Measurements from ENCODE around the gene ZNF423.

ZNF423 gene

DNA sequence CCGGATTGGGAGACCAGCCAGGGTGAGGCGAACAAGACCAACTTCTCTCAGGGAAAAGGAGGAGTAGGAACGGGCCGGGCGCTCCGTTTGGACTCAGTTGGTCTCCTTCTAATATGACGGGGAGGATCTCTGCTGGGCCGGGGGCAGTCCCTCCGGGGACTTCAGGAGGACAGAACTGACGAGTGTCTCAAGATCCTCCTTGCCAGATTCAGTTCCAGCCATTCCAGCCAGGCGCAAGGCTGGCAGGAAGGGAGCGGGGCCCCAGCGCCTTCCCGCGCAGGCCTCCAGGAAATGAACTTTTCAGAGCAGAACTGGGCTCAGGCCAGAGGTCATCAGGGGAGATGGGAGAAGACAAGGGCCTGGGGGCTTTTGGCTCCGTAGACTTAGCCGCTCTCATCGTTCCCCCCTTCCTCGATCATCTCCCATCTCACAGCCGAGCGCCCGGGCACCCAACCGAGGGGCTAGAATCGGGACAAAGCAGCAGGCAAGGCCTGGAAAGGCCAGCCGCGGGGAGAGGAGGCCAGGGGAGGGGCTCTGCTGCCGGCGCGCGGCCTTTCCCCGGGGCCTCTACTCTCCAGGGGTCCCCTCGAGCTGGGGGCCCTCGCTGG, 1.6 kb downstream of the ZNF423 start:
- Histone ChIP-seq H3K4me3 (ENCODE audit: low read length) (peak overlapping the region; percentile 14), H3K36me3 (ENCODE audit: control insufficient read depth, insufficient read depth, low read length) (no peaks in the 10 kb centered on the region), H3K4me1 (ENCODE audit: control insufficient read depth, insufficient read depth, low read length) (peaks cover 18% of the 10 kb centered on the region), H3K27me3 (ENCODE audit: control insufficient read depth, insufficient read depth, low read length) (peaks cover 49% of the 10 kb centered on the region), H3K9me3 (ENCODE audit: control insufficient read depth, low read length) (no peaks in the 10 kb centered on the region), H3K9ac (ENCODE audit: low read length) (peak overlapping the region; percentile 34)

DNA sequence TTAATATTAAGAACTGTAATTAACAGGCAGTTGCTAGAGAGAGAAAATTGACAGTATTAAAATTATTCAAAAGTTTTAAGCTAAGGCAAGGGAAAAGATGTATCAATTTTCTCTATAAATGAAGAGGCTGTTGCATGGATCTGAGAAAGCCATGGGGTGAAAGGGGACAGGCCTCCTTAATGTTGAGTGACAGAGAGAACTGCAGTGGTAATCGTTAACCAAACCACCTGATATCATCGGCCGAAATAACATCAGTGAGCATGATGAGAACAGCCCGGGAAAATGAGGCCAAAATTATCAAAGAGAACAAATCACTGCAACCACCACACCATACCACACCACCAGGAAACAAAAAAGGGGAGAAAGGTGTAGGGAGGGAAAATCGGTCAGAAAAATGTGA, 3.6 kb downstream of the ZNF423 start:
- H3K4me3 ChIP-seq (ENCODE audit: low read length): no peak overlapping the region
- no peak overlapping the region for H3K9ac ChIP-seq (ENCODE audit: low read length)
- H3K9me3 ChIP-seq (ENCODE audit: control insufficient read depth, low read length): no peaks in the 10 kb centered on the region
- H3K36me3 ChIP-seq (ENCODE audit: control insufficient read depth, insufficient read depth, low read length): no peaks in the 10 kb centered on the region
- peaks cover 34% of the 10 kb centered on the region for H3K27me3 ChIP-seq (ENCODE audit: control insufficient read depth, insufficient read depth, low read length)
- peaks cover 7% of the 10 kb centered on the region for H3K4me1 ChIP-seq (ENCODE audit: control insufficient read depth, insufficient read depth, low read length)

DNA sequence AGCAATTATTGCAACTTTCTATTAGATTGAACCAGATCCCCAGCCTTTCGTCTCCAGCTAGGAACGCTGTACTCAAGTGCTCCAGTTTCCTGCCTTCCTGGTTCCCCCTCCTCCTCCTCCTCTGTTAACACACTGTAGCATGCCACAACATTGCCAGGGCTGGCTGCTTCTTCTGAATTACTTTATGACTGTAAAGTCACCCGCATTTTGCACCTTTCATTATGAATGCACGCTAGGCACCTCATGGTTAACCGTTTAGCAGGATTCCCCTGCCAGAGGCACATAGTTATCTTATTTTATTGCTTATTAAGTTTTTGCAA, 4.5 kb downstream of the ZNF423 start:
- Histone ChIP-seq H3K4me3 (ENCODE audit: low read length) (no peak overlapping the region), H3K9ac (ENCODE audit: low read length) (no peak overlapping the region), H3K4me1 (ENCODE audit: control insufficient read depth, insufficient read depth, low read length) (peaks cover 7% of the 10 kb centered on the region), H3K27me3 (ENCODE audit: control insufficient read depth, insufficient read depth, low read length) (peaks cover 33% of the 10 kb centered on the region), H3K36me3 (ENCODE audit: control insufficient read depth, insufficient read depth, low read length) (no peaks in the 10 kb centered on the region), H3K9me3 (ENCODE audit: control insufficient read depth, low read length) (no peaks in the 10 kb centered on the region)

DNA sequence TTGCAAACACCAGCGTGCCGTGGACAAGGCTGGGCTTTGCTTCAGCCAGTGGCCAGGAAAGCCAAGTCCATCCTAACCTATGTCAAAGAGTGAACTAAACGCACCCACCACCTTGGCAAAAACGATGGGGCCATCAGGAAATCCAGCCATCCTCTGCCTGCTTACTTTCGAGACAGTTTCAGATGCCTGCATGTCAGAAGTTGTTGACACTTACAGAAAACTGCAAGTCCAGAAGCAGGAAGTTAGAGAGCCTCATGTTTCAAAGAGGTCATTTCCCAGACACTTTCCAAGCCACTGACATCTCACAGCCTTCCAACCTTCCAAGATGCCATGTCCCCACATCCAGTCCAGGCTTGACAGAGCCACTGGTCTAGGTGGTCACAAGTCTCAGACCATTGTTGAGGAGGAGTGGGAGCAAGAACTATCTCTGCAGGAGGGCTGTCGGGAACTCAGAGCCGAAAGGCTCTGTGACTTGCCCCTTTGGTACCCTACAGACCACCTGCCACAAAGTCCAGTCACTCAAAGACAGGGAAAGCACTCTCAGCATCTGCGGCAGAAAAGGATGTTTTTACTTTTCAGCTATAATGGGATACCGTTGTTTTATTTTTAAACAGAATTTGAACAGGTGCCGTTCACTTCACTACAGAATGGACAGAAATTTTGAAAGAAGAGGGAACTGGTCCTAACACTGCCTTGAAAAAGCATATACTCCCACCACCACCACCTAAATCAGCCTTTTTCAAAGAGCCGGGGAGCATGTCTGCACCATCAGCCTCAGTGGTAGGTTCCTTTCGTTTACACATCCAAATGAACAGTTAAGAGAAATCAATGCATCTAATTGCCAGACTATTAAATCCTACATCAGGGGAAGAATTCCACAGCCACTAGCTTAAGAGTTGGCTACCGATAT, 5.1 kb downstream of the ZNF423 start:
- Histone ChIP-seq H3K27me3 (ENCODE audit: control insufficient read depth, insufficient read depth, low read length) (peaks cover 33% of the 10 kb centered on the region), H3K4me1 (ENCODE audit: control insufficient read depth, insufficient read depth, low read length) (peaks cover 7% of the 10 kb centered on the region), H3K9me3 (ENCODE audit: control insufficient read depth, low read length) (no peaks in the 10 kb centered on the region), H3K36me3 (ENCODE audit: control insufficient read depth, insufficient read depth, low read length) (no peaks in the 10 kb centered on the region), H3K4me3 (ENCODE audit: low read length) (no peak overlapping the region), H3K9ac (ENCODE audit: low read length) (no peak overlapping the region)

DNA sequence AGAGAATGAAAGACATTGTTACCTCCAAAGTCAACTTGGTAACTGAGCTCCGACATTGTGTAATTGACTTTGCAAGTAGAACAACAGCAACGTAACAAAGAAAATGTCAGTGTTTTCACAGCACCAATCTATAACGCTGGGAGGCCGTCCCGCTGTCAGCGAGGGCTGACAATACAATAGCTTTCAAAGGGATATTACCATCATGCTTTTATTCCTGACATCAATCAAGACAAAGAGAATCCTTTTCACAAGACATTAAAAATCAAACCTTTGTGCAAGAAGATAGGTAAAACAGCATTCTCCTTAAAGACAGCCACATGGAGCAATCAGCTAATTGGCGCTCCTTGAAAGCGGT, 6.2 kb downstream of the ZNF423 start:
- Histone ChIP-seq H3K9me3 (ENCODE audit: control insufficient read depth, low read length) (no peaks in the 10 kb centered on the region), H3K36me3 (ENCODE audit: control insufficient read depth, insufficient read depth, low read length) (no peaks in the 10 kb centered on the region), H3K4me3 (ENCODE audit: low read length) (no peak overlapping the region), H3K27me3 (ENCODE audit: control insufficient read depth, insufficient read depth, low read length) (peaks cover 32% of the 10 kb centered on the region), H3K4me1 (ENCODE audit: control insufficient read depth, insufficient read depth, low read length) (peaks cover 7% of the 10 kb centered on the region), H3K9ac (ENCODE audit: low read length) (no peak overlapping the region)

DNA sequence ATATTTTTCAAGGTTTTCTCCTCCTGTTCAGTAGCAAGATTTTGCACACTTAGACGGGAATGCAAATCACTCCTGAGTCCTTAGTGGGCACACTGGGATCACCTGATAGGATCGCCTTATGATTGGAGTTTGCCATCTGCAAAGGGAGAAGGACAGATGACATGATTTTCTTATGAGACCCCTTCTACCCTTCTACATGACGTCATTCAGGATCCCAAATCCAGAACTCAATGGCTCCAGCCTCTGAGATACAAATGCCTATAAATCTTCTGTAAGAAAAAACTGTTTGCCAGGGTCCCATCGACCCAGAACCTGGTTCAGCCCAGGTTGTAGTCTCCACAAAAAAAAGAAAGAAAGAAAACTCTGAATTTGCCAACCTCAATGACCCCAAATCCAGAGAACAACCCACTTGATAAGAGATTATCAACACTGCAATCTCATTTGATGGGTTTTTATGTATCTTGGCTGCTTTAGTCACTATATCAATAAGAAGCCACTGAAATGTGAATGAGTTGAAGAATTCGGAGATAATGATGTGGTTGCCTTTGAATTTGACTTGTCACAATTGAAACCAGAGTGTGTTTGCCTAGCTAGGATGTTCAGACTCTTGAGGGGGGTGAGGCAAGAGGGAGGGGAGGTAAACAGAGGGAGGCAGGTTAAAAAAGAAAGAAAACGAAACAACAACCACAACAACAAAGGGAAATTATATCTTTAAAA, 6.7 kb downstream of the ZNF423 start:
- Histone ChIP-seq H3K27me3 (ENCODE audit: control insufficient read depth, insufficient read depth, low read length) (peaks cover 27% of the 10 kb centered on the region), H3K9ac (ENCODE audit: low read length) (no peak overlapping the region), H3K4me1 (ENCODE audit: control insufficient read depth, insufficient read depth, low read length) (peaks cover 3% of the 10 kb centered on the region), H3K36me3 (ENCODE audit: control insufficient read depth, insufficient read depth, low read length) (no peaks in the 10 kb centered on the region), H3K9me3 (ENCODE audit: control insufficient read depth, low read length) (no peaks in the 10 kb centered on the region), H3K4me3 (ENCODE audit: low read length) (no peak overlapping the region)

DNA sequence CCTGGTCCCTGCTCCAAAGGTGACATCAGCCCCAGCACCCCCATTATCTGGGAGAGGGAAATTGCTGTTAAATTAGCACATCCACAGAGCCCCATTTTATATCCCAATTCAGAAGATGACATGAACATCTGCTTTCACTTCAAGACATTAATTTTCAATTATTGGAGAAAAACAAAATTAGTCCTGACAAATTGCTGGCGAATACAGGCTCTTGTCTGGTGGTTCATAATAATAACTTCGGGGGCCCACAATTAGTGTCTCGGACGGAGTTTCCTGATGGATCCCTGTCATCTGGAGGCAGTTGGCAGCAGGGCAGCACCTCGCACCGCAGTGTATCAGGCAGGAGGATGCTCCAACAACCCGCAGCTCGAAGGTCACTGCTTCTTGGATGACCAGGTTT, 7.4 kb downstream of the ZNF423 start:
- Histone ChIP-seq H3K9ac (ENCODE audit: low read length) (no peak overlapping the region), H3K4me3 (ENCODE audit: low read length) (no peak overlapping the region), H3K9me3 (ENCODE audit: control insufficient read depth, low read length) (no peaks in the 10 kb centered on the region)

DNA sequence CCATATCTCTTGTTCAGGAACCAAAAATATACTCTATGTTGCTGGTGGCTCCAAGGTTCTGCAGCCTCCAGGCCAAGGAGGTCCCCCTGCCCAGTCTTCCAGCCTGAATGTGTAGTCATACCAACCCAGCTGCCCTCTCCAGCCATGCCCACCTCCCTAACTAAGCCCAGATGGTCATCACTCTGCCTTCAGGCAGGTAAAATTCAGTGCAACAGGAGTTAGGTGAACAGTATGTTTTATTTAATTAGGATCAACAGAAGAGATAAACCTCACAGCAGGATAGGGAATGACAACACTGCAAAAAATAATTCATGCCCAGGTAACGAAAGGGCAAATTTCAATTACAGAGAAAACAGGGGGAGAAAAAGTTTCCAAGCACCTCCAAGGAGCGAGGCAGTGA, 9.1 kb downstream of the ZNF423 start:
- Histone ChIP-seq H3K4me3 (ENCODE audit: low read length) (no peak overlapping the region), H3K9ac (ENCODE audit: low read length) (no peak overlapping the region), H3K27me3 (ENCODE audit: control insufficient read depth, insufficient read depth, low read length) (peaks cover 23% of the 10 kb centered on the region), H3K36me3 (ENCODE audit: control insufficient read depth, insufficient read depth, low read length) (no peaks in the 10 kb centered on the region), H3K9me3 (ENCODE audit: control insufficient read depth, low read length) (no peaks in the 10 kb centered on the region), H3K4me1 (ENCODE audit: control insufficient read depth, insufficient read depth, low read length) (no peaks in the 10 kb centered on the region)

More for the DNA sequence above, 7.4 kb downstream of the ZNF423 start:
- H3K36me3 ChIP-seq (ENCODE audit: control insufficient read depth, insufficient read depth, low read length): no peaks in the 10 kb centered on the region
- no peaks in the 10 kb centered on the region for H3K4me1 ChIP-seq (ENCODE audit: control insufficient read depth, insufficient read depth, low read length)
- H3K27me3 ChIP-seq (ENCODE audit: control insufficient read depth, insufficient read depth, low read length): peaks cover 24% of the 10 kb centered on the region

DNA sequence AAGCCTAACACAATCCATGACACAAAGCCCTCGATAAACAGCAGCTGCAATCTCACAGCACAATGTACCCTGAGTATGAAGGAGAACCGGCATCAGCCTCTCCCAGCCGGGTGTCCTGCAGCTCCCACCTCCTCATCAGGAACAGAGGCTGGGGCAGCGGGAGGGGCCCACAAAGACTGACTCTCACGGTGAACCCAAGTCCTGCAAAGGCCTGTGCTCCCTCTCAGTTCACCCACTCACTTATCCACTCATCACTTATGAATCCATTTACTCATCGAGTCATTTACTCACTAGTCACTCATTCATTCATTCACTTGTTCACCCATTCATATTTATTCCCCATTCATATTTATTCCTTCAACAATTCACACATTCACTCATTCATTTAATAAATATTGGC, 11.6 kb downstream of the ZNF423 start:
- Histone ChIP-seq H3K27me3 (ENCODE audit: control insufficient read depth, insufficient read depth, low read length) (peaks cover 5% of the 10 kb centered on the region), H3K9me3 (ENCODE audit: control insufficient read depth, low read length) (no peaks in the 10 kb centered on the region), H3K4me3 (ENCODE audit: low read length) (no peak overlapping the region), H3K36me3 (ENCODE audit: control insufficient read depth, insufficient read depth, low read length) (no peaks in the 10 kb centered on the region), H3K9ac (ENCODE audit: low read length) (no peak overlapping the region), H3K4me1 (ENCODE audit: control insufficient read depth, insufficient read depth, low read length) (no peaks in the 10 kb centered on the region)

DNA sequence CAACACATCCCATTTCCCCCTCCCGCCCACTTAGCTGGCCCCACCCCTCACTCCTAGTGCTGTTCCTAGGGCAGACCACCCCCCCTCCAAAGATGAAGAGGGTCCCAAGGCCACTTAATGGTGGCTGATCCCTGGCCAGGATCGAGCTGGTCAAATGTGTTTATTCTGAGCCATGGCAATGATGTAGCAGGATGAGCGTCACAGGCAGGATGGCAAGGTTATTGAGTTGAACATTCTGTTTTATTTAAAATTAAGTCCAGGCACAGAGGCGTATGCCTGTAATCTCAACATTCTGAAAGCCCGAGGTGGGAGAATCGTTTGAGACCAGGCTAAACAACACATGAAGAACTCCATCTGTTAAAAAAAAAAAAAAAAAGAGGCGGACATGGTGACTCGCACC, 12.2 kb downstream of the ZNF423 start:
- H3K27me3 ChIP-seq (ENCODE audit: control insufficient read depth, insufficient read depth, low read length): peaks cover 8% of the 10 kb centered on the region
- H3K4me3 ChIP-seq (ENCODE audit: low read length): no peak overlapping the region
- H3K4me1 ChIP-seq (ENCODE audit: control insufficient read depth, insufficient read depth, low read length): no peaks in the 10 kb centered on the region
- no peaks in the 10 kb centered on the region for H3K36me3 ChIP-seq (ENCODE audit: control insufficient read depth, insufficient read depth, low read length)
- H3K9ac ChIP-seq (ENCODE audit: low read length): no peak overlapping the region
- no peaks in the 10 kb centered on the region for H3K9me3 ChIP-seq (ENCODE audit: control insufficient read depth, low read length)

DNA sequence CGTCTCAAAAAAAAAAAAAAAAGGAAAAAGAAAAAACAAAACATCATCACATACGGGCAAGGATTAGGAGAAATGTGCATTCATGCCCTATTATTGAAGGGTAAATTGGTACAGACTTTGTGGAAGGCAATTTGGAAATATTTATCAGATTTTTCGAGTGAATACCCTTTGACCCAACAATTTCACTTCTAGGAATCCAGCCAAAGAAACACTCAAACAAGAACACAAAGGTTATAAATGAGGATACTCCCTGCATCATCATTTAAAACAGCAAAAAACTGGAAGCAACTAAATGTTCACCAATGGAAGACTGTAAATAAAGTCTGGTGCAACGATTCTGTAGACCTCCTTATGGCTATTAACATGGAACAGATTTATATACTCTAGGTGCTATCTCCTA, 12.9 kb downstream of the ZNF423 start:
- Histone ChIP-seq H3K27me3 (ENCODE audit: control insufficient read depth, insufficient read depth, low read length) (peaks cover 16% of the 10 kb centered on the region), H3K9me3 (ENCODE audit: control insufficient read depth, low read length) (no peaks in the 10 kb centered on the region), H3K9ac (ENCODE audit: low read length) (no peak overlapping the region), H3K4me1 (ENCODE audit: control insufficient read depth, insufficient read depth, low read length) (no peaks in the 10 kb centered on the region), H3K36me3 (ENCODE audit: control insufficient read depth, insufficient read depth, low read length) (no peaks in the 10 kb centered on the region), H3K4me3 (ENCODE audit: low read length) (no peak overlapping the region)

All from mucosa of stomach (tissue), 1 donor.